Muscle of leg (tissue), 11 donors: ENCODE measurements around the gene KANSL1. TPM values are rescaled to one million over a fixed set of nuclear protein-coding genes. Genes with fewer than 3 reads are reported as not detected.

ENCODE experiments used
- DNase-seq: peaks from one replicate; pipeline ENCODE4 v3.0.0; 2013
- H3K27ac ChIP-seq: one replicate; pipeline ENCODE4 v1.5.1; 2013; ENCODE audit warnings: mild to moderate bottlenecking, low read length, control low read depth
- H3K27me3 ChIP-seq: one replicate; pipeline ENCODE4 v1.6.1; 2013; ENCODE audit warnings: low read length; ENCODE audit not compliant: control insufficient read depth, insufficient read depth
- H3K36me3 ChIP-seq: one replicate; pipeline ENCODE4 v1.6.1; 2013; ENCODE audit warnings: low read length; ENCODE audit not compliant: control insufficient read depth, insufficient read depth
- H3K4me1 ChIP-seq: one replicate; pipeline ENCODE4 v1.6.1; 2013; ENCODE audit warnings: low read length; ENCODE audit not compliant: control insufficient read depth, insufficient read depth
- H3K4me3 ChIP-seq: one replicate; pipeline ENCODE4 v1.5.1; 2013; ENCODE audit warnings: low read length, control low read depth
- H3K9me3 ChIP-seq: replicated peaks from 2 replicates; pipeline ENCODE4 v1.6.1; 2013; ENCODE audit warnings: low read depth, low read length; ENCODE audit not compliant: control insufficient read depth
- WGBS: methylation state at CpG from one replicate; pipeline ENCODE4 v1.1.5; 2013; ENCODE audit warnings: missing lambda C conversion rate; ENCODE audit not compliant: insufficient coverage; 5-methylcytosine and 5-hydroxymethylcytosine counted together
- polyA plus RNA-seq, 8 donors: library from polyadenylated mRNA; unstranded; fragments of 120-200 nt; gene quantifications; one replicate each; pipeline versions ENCODE4 v1.2.1 to v1.2.3, GENCODE V29; 2013; ENCODE audit warnings: inconsistent platforms in 1 of 8, low replicate concordance in 1 of 8; ENCODE audit not compliant: insufficient read length in 8 of 8, insufficient read depth in 1 of 8
- total RNA-seq: library from RNA; stranded (reverse); fragments of 120-200 nt; gene quantifications from one replicate; pipeline ENCODE4 v1.2.4, GENCODE V29; 2013

Gene KANSL1
- total and polyA plus RNA-seq, 9 donors: 27.9 to 76.6 (median 32.2) TPM

DNA sequence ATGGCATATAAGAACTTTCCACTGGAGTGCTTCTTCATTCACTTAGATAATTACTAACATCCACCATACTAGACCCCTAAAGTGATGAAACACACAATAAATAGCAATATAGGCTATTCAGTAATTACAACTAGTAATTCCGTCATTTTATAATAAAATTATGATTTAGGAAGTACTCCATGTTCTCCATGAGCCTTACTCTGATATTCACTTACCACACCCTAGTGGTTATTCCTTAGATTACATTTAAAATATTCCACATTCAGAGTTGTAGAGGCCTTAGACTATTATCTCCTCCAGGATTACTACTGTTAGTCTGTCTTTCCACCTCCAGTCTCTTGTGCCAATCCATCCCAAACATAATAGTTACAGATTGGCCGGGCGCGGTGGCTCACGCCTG, 131.8 kb downstream of the KANSL1 start:
- Histone ChIP-seq H3K4me3 (no peak overlapping the region), H3K9me3 (no peaks in the 10 kb centered on the region), H3K27ac (no peak overlapping the region), H3K4me1 (no peaks in the 10 kb centered on the region), H3K36me3 (peaks cover 37% of the 10 kb centered on the region), H3K27me3 (no peaks in the 10 kb centered on the region)
- 100% methylated on average over 4 of the region's 5 CpGs for WGBS
- DNase-seq: no peak

DNA sequence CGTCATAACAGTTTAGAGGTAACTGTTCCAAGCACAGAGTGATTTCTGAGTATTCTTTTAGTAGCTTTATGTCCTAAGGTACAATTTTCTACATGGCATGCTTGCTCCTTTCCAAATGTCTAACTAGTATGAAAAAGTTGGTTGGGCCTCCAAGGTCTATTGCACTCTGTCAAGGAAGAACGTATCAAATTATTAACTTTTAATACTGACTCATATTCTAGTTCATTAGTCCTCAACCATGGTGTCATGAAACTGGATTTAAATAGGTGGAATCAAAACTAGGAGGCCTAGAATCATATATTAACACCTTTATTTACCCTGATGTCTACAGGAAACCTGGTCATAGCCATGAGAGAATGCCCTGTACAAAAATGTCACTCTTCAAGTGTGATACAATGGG, 132.8 kb downstream of the KANSL1 start:
- Histone ChIP-seq H3K36me3 (peaks cover 28% of the 10 kb centered on the region), H3K4me3 (no peak overlapping the region), H3K9me3 (no peaks in the 10 kb centered on the region), H3K4me1 (no peaks in the 10 kb centered on the region), H3K27ac (no peak overlapping the region), H3K27me3 (no peaks in the 10 kb centered on the region)
- no peak for DNase-seq
- no CpG with 5 or more reads among the region's 2 CpGs for whole genome bisulfite sequencing

DNA sequence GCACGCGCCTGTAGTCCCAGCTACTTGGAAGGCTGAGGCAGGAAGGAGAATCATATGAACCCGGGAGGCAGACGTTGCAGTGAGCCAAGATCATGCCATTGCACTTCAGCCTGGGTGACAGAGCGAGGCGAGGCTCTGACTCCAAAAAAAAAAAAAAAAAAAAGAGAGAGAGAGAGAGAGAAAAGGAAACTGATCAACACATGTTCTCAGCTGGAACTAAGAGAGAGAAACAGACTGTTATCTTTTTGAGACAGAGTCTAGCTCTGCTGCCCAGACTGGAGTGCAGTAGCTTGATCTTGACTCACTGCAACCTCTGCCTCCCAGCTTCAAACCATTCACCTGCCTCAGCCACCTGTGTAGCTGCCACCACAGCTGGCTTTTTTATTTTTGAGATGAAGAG, 133.7 kb downstream of the KANSL1 start:
- Histone ChIP-seq H3K36me3 (peaks cover 22% of the 10 kb centered on the region), H3K27me3 (no peaks in the 10 kb centered on the region), H3K4me3 (no peak overlapping the region), H3K4me1 (no peaks in the 10 kb centered on the region), H3K27ac (no peak overlapping the region), H3K9me3 (no peaks in the 10 kb centered on the region)
- no peak for DNase-seq
- 77% methylated on average over 4 of the region's 6 CpGs for WGBS

DNA sequence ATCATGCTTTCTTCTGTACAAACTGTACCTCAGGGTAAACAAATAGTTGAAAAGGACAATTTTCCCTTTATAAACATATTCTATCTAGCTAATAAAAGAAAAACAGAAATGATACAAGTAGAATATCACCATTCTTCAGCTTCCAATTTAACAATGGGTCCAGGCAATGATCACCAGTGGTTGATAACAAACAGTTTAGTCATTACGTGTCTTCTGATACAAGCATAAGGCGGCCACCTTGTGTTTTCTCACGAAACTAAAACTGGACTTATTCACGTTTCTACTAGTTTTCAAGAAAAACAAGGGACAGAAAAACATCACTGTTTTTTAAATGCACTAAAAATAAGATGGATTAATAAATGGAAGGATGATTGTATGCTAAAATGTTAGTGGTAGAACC, 135.9 kb downstream of the KANSL1 start:
- Histone ChIP-seq H3K36me3 (peaks cover 15% of the 10 kb centered on the region), H3K9me3 (no peaks in the 10 kb centered on the region), H3K27ac (no peak overlapping the region), H3K4me3 (no peak overlapping the region), H3K4me1 (no peaks in the 10 kb centered on the region), H3K27me3 (no peaks in the 10 kb centered on the region)
- no peak for DNase-seq
- whole genome bisulfite sequencing: 80% methylated on average over 1 of the region's 4 CpGs

DNA sequence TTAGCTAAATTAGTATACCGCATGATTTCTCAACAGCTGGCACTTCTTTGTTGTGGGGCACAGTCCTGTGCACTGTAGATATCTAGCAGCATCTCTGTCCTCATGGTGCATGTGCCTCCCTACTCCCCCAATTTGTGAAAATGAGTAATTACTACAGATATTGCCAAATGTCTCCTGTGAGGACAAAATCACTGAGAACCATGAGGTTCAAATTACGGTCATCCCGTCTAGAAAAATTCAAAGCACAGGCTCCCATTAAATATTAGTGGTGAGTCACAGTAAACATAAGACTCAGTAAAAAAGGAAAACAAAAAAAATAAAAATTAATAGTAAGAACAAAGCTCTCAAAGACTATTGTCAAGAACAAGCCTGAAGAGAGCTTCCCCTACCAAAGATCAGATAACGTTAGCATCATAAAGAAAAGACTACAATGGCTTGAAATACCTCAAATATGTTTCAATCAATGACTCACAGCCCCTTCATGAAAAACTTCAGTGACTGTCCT, 136.4 kb downstream of the KANSL1 start:
- Histone ChIP-seq H3K27me3 (no peaks in the 10 kb centered on the region), H3K27ac (no peak overlapping the region), H3K9me3 (no peaks in the 10 kb centered on the region), H3K36me3 (peaks cover 15% of the 10 kb centered on the region), H3K4me1 (no peaks in the 10 kb centered on the region), H3K4me3 (no peak overlapping the region)
- DNase-seq: no peak
- WGBS: no CpG with 5 or more reads among the region's 4 CpGs

DNA sequence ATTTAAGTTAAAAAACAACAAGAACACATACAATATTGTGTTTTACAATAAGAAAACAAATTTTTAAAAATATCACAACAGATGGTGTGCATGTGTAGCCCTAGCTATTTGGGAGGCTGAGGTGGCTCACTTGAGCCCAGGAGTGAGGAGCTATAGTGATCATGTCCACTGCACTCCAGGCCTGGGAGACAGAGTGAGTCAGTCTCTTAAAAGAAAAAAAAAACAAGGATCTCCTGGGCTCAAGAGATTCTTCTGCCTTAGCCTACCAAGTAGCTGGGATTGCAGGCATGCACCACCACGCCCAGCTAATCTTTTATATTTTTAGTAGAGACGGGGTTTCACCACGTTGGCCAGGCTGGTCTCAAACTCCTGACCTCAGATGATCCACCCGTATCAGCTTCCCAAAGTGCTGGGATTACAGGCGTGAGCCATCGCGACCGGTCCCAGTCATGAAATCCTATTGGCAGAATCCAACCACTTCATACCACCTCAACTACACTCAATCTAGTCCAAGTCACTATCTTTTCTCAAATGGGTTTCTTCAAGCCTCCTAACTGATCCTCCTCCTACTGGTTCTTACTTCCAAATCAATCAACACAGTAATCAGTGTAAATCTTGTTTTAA, 139.2 kb downstream of the KANSL1 start:
- H3K36me3 ChIP-seq: peaks cover 17% of the 10 kb centered on the region
- no peak overlapping the region for H3K27ac ChIP-seq
- no peak for DNase-seq
- no peaks in the 10 kb centered on the region for H3K4me1 ChIP-seq
- H3K9me3 ChIP-seq: no peaks in the 10 kb centered on the region
- H3K27me3 ChIP-seq: no peaks in the 10 kb centered on the region
- H3K4me3 ChIP-seq: no peak overlapping the region
- WGBS: 97% methylated on average over 7 of the region's 8 CpGs

DNA sequence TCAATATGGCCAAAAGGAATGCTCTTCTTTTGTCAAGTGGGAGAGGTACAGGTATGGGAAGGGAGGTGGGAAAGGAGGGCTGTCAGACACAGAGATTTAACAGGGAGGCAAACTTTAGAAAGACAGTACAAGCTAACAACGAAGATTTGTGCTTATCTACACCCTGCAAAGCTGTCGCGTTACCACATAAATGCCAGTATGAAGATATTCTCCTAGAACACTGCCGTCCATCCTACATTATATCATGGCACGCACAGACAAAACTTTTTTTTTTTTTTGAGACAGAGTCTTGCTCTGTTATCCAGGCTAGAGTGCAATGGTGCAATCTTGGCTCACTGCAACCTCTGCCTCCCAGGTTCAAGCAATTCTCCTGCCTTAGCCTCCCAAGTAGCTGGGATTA, 143.6 kb downstream of the KANSL1 start:
- Histone ChIP-seq H3K36me3 (peaks cover 39% of the 10 kb centered on the region), H3K27ac (no peak overlapping the region), H3K4me3 (no peak overlapping the region), H3K4me1 (no peaks in the 10 kb centered on the region), H3K27me3 (no peaks in the 10 kb centered on the region), H3K9me3 (no peaks in the 10 kb centered on the region)
- DNase-seq: no peak
- 100% methylated on average over 5 of the region's 5 CpGs for WGBS

DNA sequence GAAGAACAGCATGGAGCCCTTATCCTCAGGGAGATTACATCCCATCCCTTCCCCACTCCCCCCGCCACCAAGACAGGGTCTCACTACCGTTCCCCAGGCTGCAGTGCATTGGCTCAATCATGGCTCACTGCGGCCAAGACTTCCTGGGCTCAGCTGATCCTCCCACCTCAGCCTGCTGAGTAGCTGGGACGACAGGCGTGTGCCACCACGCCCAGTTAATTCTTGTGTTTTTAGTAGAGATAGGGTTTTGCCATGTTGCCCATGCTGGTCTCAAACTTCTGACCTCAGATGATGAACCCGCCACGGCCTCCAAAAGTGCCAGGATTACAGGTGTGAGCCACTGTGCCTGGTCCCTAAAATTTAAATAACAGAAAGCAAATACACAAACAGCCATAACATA, 145.4 kb downstream of the KANSL1 start:
- Histone ChIP-seq H3K27me3 (no peaks in the 10 kb centered on the region), H3K27ac (no peak overlapping the region), H3K36me3 (peaks cover 48% of the 10 kb centered on the region), H3K4me1 (no peaks in the 10 kb centered on the region), H3K9me3 (no peaks in the 10 kb centered on the region), H3K4me3 (no peak overlapping the region)
- WGBS: 90% methylated on average over 3 of the region's 8 CpGs
- DNase-seq: no peak

DNA sequence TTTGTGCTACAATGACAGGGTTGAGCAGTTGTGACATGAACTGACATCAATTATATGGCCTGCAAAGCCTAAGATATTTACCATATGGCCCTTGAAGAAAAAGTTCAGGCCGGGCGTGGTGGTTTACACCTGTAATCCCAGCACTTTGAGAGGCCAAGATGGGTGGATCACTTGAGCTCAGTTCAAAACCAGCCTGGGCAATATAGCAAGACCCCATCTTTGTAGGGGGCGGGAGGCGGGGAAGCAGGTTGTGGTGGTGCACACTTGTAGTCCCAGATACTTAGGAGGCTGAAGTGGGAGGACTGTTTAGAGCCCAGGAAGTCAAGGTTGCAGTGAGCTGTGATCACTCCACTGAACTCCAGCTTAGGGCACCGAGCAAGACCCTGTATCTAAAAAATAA, 145.8 kb downstream of the KANSL1 start:
- H3K27me3 ChIP-seq: no peaks in the 10 kb centered on the region
- DNase-seq: no peak
- H3K27ac ChIP-seq: no peak overlapping the region
- 100% methylated on average over 1 of the region's 5 CpGs for WGBS
- H3K36me3 ChIP-seq: peaks cover 52% of the 10 kb centered on the region
- no peaks in the 10 kb centered on the region for H3K4me1 ChIP-seq
- no peak overlapping the region for H3K4me3 ChIP-seq
- no peaks in the 10 kb centered on the region for H3K9me3 ChIP-seq

DNA sequence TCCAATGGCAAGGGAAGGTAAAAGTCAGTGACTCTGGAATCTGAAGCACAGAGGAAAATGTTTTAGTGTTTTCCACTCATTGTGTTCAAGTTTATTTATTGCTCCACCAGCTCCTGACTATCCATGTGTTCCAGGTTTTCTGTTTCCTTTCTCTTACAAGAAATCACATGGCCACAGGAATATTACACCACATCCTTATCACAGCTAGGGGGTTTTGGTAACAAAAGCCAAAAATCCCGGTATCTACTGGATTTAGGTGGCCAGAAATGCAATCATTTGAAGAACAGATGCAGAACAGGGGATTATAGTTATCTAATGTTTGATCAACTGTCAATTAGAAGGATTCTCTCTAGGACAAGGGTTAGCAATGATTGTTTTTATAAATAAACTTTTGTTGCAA, 146.3 kb downstream of the KANSL1 start:
- Histone ChIP-seq H3K4me3 (no peak overlapping the region), H3K27ac (no peak overlapping the region), H3K9me3 (no peaks in the 10 kb centered on the region), H3K4me1 (no peaks in the 10 kb centered on the region), H3K36me3 (peaks cover 55% of the 10 kb centered on the region), H3K27me3 (no peaks in the 10 kb centered on the region)
- no CpG with 5 or more reads among the region's 1 CpG for WGBS
- no peak for DNase-seq

DNA sequence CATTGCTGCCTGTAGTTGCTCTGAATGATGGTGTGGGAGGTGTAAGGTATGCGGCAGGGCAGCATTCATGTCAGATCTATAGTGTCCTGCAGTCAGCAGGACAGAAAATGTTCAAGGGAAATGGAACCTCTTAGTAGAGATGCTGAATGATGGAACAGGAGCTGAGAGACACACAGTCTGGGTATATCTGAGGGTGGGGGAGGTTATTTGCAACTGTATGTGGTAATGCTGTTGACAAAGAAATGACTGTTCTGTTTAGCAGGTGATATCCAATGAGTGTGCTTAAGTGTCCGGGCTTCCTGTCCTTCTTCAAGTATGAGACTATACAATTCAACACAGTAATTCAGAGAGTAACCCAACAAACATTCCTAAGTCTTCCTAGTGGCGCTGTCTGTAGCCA, 147.6 kb downstream of the KANSL1 start:
- Histone ChIP-seq H3K4me1 (no peaks in the 10 kb centered on the region), H3K27ac (no peak overlapping the region), H3K9me3 (no peaks in the 10 kb centered on the region), H3K4me3 (no peak overlapping the region), H3K36me3 (peaks cover 59% of the 10 kb centered on the region), H3K27me3 (no peaks in the 10 kb centered on the region)
- no peak for DNase-seq
- 100% methylated on average over 1 of the region's 3 CpGs for WGBS
